Keratinocyte (primary cell): ENCODE data around the gene ADGRL3. TPM values are rescaled to one million over a fixed set of nuclear protein-coding genes. Genes with fewer than 3 reads are reported as not detected.

Experiments used
- DNase-seq: peaks from one replicate; pipeline ENCODE4 v3.0.0-alpha.2; 2011; ENCODE audit warnings: low read depth, missing footprints, low spot score
- FAIRE-seq: peaks from 2 replicates; lab custom pipeline; 2011; peaks lifted over from hg19 to GRCh38; lab: Jason Lieb, UNC
- H2AFZ ChIP-seq: 2 replicates; pipeline ENCODE4 v1.6.0; 2012; ENCODE audit warnings: low read length, control low read depth, inconsistent platforms; ENCODE audit not compliant: control insufficient read depth
- H3K27ac ChIP-seq: 2 replicates; pipeline ENCODE4 v1.5.1; 2011; ENCODE audit warnings: low read length; ENCODE audit not compliant: control insufficient read depth, insufficient read depth
- H3K27me3 ChIP-seq: 3 replicates; pipeline ENCODE4 v1.6.0; 2011; ENCODE audit warnings: low read length; ENCODE audit not compliant: control insufficient read depth, insufficient read depth; ENCODE audit errors: extremely low read depth
- H3K36me3 ChIP-seq, 2 experiments: 2 replicates in 1 of 2; 3 replicates in 1 of 2; pipeline ENCODE4 v1.5.1; 2011; ENCODE audit warnings: low read length in 2 of 2, mild to moderate bottlenecking in 1 of 2; ENCODE audit not compliant: control insufficient read depth in 2 of 2, insufficient read depth in 2 of 2; ENCODE audit errors: extremely low read depth in 1 of 2
- H3K4me1 ChIP-seq: 3 replicates; pipeline ENCODE4 v1.5.1; 2011; ENCODE audit warnings: low read length; ENCODE audit not compliant: control insufficient read depth, insufficient read depth; ENCODE audit errors: extremely low read depth
- H3K4me2 ChIP-seq: 3 replicates; pipeline ENCODE4 v1.6.0; 2011; ENCODE audit warnings: low read depth, low read length; ENCODE audit not compliant: control insufficient read depth, insufficient read depth; ENCODE audit errors: extremely low read depth
- H3K4me3 ChIP-seq, 3 experiments: fragments of 200-600 bp in 1 of 3; sonication (generic) in 1 of 3; 2 replicates in 2 of 3; 3 replicates in 1 of 3; pipeline ENCODE4 v1.5.1; 2011 to 2016; ENCODE audit warnings: low read length in 3 of 3, mild to moderate bottlenecking in 3 of 3, control low read depth in 2 of 3, inconsistent platforms in 1 of 3, low read depth in 1 of 3, mixed read lengths in 1 of 3, mixed run types in 1 of 3, moderate library complexity in 1 of 3; ENCODE audit not compliant: control insufficient read depth in 2 of 3, insufficient read depth in 2 of 3; ENCODE audit errors: extremely low read depth in 1 of 3
- H3K79me2 ChIP-seq: 2 replicates; pipeline ENCODE4 v1.6.0; 2012; ENCODE audit warnings: low read length; ENCODE audit not compliant: control insufficient read depth, insufficient read depth
- H3K9ac ChIP-seq: 3 replicates; pipeline ENCODE4 v1.6.0; 2011; ENCODE audit warnings: low read length; ENCODE audit not compliant: control insufficient read depth, insufficient read depth; ENCODE audit errors: extremely low read depth
- H3K9me1 ChIP-seq: 3 replicates; pipeline ENCODE4 v1.6.0; 2011; ENCODE audit warnings: low read length; ENCODE audit not compliant: control insufficient read depth, insufficient read depth; ENCODE audit errors: extremely low read depth
- H3K9me3 ChIP-seq: 2 replicates; pipeline ENCODE4 v1.5.1; 2012; ENCODE audit warnings: low read depth, low read length; ENCODE audit not compliant: control insufficient read depth
- H4K20me1 ChIP-seq: 3 replicates; pipeline ENCODE4 v1.6.0; 2011; ENCODE audit warnings: low read length; ENCODE audit not compliant: control insufficient read depth, insufficient read depth; ENCODE audit errors: extremely low read depth
- EZH2 ChIP-seq: IDR thresholded peaks from one replicate; pipeline ENCODE4 v1.6.1; 2012; ENCODE audit warnings: inconsistent platforms, mild to moderate bottlenecking, low read length, moderate library complexity
- dilution Hi-C: fragments of 300-500 bp; cut with MboI; formaldehyde crosslinking; loops from one replicate; pipeline ENCODE4 v1.7.0; 2020; ENCODE audit warnings: low sequenced_read_pairs; ENCODE audit not compliant: extremely low pct_ligation_motif_present
- polyA plus RNA-seq, 5 experiments: library from polyadenylated mRNA; depleted of rRNA in 3 of 5; stranded (reverse) in 3 of 5; stranded (forward) in 1 of 5; unstranded in 1 of 5; fragments of >200 nt; gene quantifications; 1 replicate in 1 of 5; 2 replicates in 3 of 5; 3 replicates in 1 of 5; pipeline versions ENCODE4 v1.2.1 to v1.2.3, GENCODE V29; 2011 to 2012; ENCODE audit warnings: missing spikeins in 2 of 5, low read depth in 1 of 5, low replicate concordance in 1 of 5
- TF ChIP-seq, protein P1 (sequence below), 3 experiments: IDR thresholded peaks in 1 of 3; conservative IDR thresholded peaks in 1 of 3; optimal IDR thresholded peaks in 1 of 3; 2 replicates in 2 of 3; 3 replicates in 1 of 3; pipeline versions ENCODE3 to v1.5.1; 2011; ENCODE audit warnings: low read length in 3 of 3, mild to moderate bottlenecking in 3 of 3, moderate library complexity in 2 of 3, control low read depth in 1 of 3, inconsistent platforms in 1 of 3; ENCODE audit not compliant: insufficient read depth in 2 of 3; ENCODE audit errors: extremely low read depth in 1 of 3

ADGRL3 gene
- polyA plus RNA-seq, 1 donor (not counting 4 experiments of a cell fraction or from before 2014, with no cell fraction given) = 0.18 TPM

- TF ChIP-seq EZH2 = no peak
- TF ChIP-seq, protein P1, sequence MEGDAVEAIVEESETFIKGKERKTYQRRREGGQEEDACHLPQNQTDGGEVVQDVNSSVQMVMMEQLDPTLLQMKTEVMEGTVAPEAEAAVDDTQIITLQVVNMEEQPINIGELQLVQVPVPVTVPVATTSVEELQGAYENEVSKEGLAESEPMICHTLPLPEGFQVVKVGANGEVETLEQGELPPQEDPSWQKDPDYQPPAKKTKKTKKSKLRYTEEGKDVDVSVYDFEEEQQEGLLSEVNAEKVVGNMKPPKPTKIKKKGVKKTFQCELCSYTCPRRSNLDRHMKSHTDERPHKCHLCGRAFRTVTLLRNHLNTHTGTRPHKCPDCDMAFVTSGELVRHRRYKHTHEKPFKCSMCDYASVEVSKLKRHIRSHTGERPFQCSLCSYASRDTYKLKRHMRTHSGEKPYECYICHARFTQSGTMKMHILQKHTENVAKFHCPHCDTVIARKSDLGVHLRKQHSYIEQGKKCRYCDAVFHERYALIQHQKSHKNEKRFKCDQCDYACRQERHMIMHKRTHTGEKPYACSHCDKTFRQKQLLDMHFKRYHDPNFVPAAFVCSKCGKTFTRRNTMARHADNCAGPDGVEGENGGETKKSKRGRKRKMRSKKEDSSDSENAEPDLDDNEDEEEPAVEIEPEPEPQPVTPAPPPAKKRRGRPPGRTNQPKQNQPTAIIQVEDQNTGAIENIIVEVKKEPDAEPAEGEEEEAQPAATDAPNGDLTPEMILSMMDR (optimal IDR thresholded peaks at IDR 0.05 in 1 of 3, IDR thresholded peaks at IDR 0.05 in 1 of 3, conservative IDR thresholded peaks at IDR 0.05 in 1 of 3; ENCODE audit: extremely low read depth in 1 of 3, insufficient read depth in 2 of 3, low read length in 3 of 3) = no peak
- Histone ChIP-seq H3K79me2 (no peaks in the 10 kb centered on the region), H3K9me3 (no peaks in the 10 kb centered on the region), H3K27me3 (no peaks in the 10 kb centered on the region), H3K9ac (no peak overlapping the region), H3K9me1 (no peaks in the 10 kb centered on the region), H2AFZ (no peak overlapping the region), H3K4me1 (no peaks in the 10 kb centered on the region), H3K4me3 (no peak overlapping the region), H3K27ac (no peak overlapping the region), H3K36me3 (no peaks in the 10 kb centered on the region), H3K4me2 (no peak overlapping the region), H4K20me1 (no peaks in the 10 kb centered on the region)
- FAIRE-seq = no peak
- DNase-seq = no peak
- dilution Hi-C loops = no loop called here
These were observed 734.1 kb downstream of the ADGRL3 start for GRCh38 chr4:61934198-61934597.

GRCh38 chr4:61938250-61938846 is 738.2 kb downstream of the ADGRL3 start:
- Histone ChIP-seq H3K9me1 (no peaks in the 10 kb centered on the region), H3K36me3 (no peaks in the 10 kb centered on the region), H3K9me3 (no peaks in the 10 kb centered on the region), H3K27ac (no peak overlapping the region), H4K20me1 (no peaks in the 10 kb centered on the region), H3K4me2 (no peak overlapping the region), H3K79me2 (no peaks in the 10 kb centered on the region), H3K4me1 (no peaks in the 10 kb centered on the region), H3K4me3 (no peak overlapping the region), H3K27me3 (no peaks in the 10 kb centered on the region), H3K9ac (no peak overlapping the region), H2AFZ (no peak overlapping the region)
- FAIRE-seq (no peak), DNase-seq (no peak)
- TF ChIP-seq EZH2 = no peak
- TF ChIP-seq, protein P1 (optimal IDR thresholded peaks at IDR 0.05 in 1 of 3, IDR thresholded peaks at IDR 0.05 in 1 of 3, conservative IDR thresholded peaks at IDR 0.05 in 1 of 3; ENCODE audit: extremely low read depth in 1 of 3, insufficient read depth in 2 of 3, low read length in 3 of 3) = no peak
- dilution Hi-C loops = no loop called here
